ENCODE measurements around the gene ZKSCAN5. TPM values are rescaled to one million over a fixed set of nuclear protein-coding genes. Genes with fewer than 3 reads are reported as not detected.

Gene ZKSCAN5
- total and polyA plus RNA-seq, 2 of the 8 experiments (the other 6 are each of a cell fraction or from before 2014, with no cell fraction given), result 5.3 to 13.5 TPM

DNA sequence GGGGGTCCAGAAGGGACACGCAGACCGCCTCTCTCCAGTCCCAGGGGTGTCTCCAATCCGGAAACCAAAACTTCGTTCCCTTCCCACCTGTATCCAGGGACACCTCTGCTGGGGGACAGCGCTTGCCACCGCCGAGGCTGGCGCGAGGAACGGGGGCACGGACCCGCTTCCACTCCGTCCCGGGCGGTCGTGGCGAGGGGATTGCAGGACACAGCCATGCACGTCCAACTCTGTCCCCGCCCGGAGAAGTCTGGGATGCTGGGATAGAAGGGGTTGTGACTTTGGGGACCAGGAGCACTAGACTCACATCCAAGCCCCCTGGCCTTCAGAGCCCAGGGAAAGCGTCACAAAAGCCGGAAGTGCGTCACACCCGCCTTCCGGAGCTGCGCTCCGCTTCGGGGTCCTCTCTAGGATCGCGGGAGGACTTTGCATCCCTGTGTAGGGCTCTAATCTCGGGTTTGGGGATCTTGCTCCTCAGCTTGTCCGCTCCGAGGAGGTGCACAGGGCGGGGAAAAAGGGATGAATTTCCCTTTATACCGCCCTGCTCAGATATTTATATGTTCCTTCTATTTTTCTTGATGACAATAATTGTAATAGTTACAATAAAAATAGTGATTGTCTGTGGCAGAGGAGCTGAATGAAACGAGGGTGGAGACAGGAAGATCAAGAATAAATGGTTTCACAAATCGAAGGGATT is 47.5 kb downstream of the ZKSCAN5 start, which contains the start of gene FAM200A (continued):
- TF ChIP-seq SP2 (IDR thresholded peaks at IDR 0.05; ENCODE audit: low read length) (peak; percentile 97), CTCF (IDR thresholded peaks at IDR 0.05; ENCODE audit: control extremely low read depth in 1 of 3, insufficient read depth in 1 of 3, low read depth in 1 of 3, low read length in 3 of 3) (no peak), BACH1 (IDR thresholded peaks at IDR 0.05; ENCODE audit: low read length) (no peak), GTF2F1 (IDR thresholded peaks at IDR 0.05; ENCODE audit: borderline replicate concordance, low read depth, low read length) (no peak), SRF (IDR thresholded peaks at IDR 0.05; ENCODE audit: low read depth, low read length) (no peak), EGR1 (IDR thresholded peaks at IDR 0.05; ENCODE audit: borderline replicate concordance, low read depth, low read length) (peak; percentile 94), POLR2A (IDR thresholded peaks at IDR 0.05; ENCODE audit: control extremely low read depth in 1 of 2, low read depth in 2 of 2, low read length in 2 of 2) (peak; percentile 82 to 95), CBX5 (IDR thresholded peaks at IDR 0.05; ENCODE audit: low read depth, low read length) (no peak), EZH2 (IDR thresholded peaks at IDR 0.05; ENCODE audit: low read depth, low read length, severe bottlenecking) (no peak), RFX5 (IDR thresholded peaks at IDR 0.05; ENCODE audit: borderline replicate concordance, low read depth, low read length) (no peak), CHD1 (IDR thresholded peaks at IDR 0.05; ENCODE audit: low read depth, low read length) (no peak), CEBPB (IDR thresholded peaks at IDR 0.05; ENCODE audit: low read depth, low read length) (no peak), TBP (IDR thresholded peaks at IDR 0.05; ENCODE audit: low read depth, low read length) (peak; percentile 80), JUND (IDR thresholded peaks at IDR 0.05; ENCODE audit: low read length) (no peak), BRCA1 (IDR thresholded peaks at IDR 0.05; ENCODE audit: low read depth, low read length) (no peak), SIRT6 (IDR thresholded peaks at IDR 0.05; ENCODE audit: low read length) (no peak), MAFK (IDR thresholded peaks at IDR 0.05; ENCODE audit: low read depth, low read length) (no peak), SIX5 (IDR thresholded peaks at IDR 0.05; ENCODE audit: low read depth, low read length) (no peak), JUN (IDR thresholded peaks at IDR 0.05; ENCODE audit: low read depth, low read length) (no peak), TCF12 (IDR thresholded peaks at IDR 0.05; ENCODE audit: low read depth, low read length) (no peak), FOSL1 (IDR thresholded peaks at IDR 0.05; ENCODE audit: insufficient read depth, low read depth, low read length) (no peak), CBX8 (IDR thresholded peaks at IDR 0.05; ENCODE audit: borderline replicate concordance, low read depth, low read length) (no peak), CHD2 (IDR thresholded peaks at IDR 0.05; ENCODE audit: low read length) (no peak)
- TF ChIP-seq, protein P1, sequence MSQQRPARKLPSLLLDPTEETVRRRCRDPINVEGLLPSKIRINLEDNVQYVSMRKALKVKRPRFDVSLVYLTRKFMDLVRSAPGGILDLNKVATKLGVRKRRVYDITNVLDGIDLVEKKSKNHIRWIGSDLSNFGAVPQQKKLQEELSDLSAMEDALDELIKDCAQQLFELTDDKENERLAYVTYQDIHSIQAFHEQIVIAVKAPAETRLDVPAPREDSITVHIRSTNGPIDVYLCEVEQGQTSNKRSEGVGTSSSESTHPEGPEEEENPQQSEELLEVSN (IDR thresholded peaks at IDR 0.05), result 0 out of 2 replicates have a peak, but pooled peaks have one; percentile 46
